ENCODE measurements around the gene PXN. TPM values are rescaled to one million over a fixed set of nuclear protein-coding genes. Genes with fewer than 3 reads are reported as not detected.

PXN gene
- total and polyA plus RNA-seq, 2 experiments from 2014 or later: 38.4 to 76.0 TPM

GRCh38 chr12:120235369-120236323 is 29.9 kb downstream of the PXN start:
- Mint-ChIP-seq H3K27ac (peak overlapping the region; percentile 47), H3K9me3 (no peaks in the 10 kb centered on the region), H3K36me3 (ENCODE audit: low read depth) (peaks cover 4% of the 10 kb centered on the region; the same call in 2 of the 3 replicates), H3K4me1 (peaks cover 72% of the 10 kb centered on the region), H3K27me3 (ENCODE audit: insufficient read depth, low read depth, poor library complexity) (peaks cover 24% of the 10 kb centered on the region), H3K4me3 (no peak overlapping the region)
- H3K27me3 ChIP-seq (ENCODE audit: insufficient read depth): no peaks in the 10 kb centered on the region
- DNase-seq (ENCODE audit: low spot score): peak; percentile 77
- H4K20me1 ChIP-seq (replicated peaks; ENCODE audit: insufficient read depth): peaks cover 14% of the 10 kb centered on the region
- peak overlapping the region; percentile 65 for H3K4me2 ChIP-seq
- no peak overlapping the region for H3K4me3 ChIP-seq
- no peaks in the 10 kb centered on the region; the same call in 1 of the 2 replicates for H3K36me3 ChIP-seq (ENCODE audit: insufficient read depth)
- peak overlapping the region; percentile 90 for H3K27ac ChIP-seq (ENCODE audit: low read depth)
- H3K79me2 ChIP-seq (replicated peaks; ENCODE audit: insufficient read depth): peaks cover 82% of the 10 kb centered on the region
- no peaks in the 10 kb centered on the region for H3K9me2 ChIP-seq (ENCODE audit: insufficient read depth)
- peaks cover 56% of the 10 kb centered on the region for H3K4me1 ChIP-seq (ENCODE audit: insufficient read depth)
- no peak overlapping the region for H2AFZ ChIP-seq
- TF ChIP-seq CREB1 (CRISPR knock-in tag; IDR thresholded peaks at IDR 0.05; ENCODE audit: low read depth) (no peak), CTCF (conservative IDR thresholded peaks at IDR 0.05; ENCODE audit: low read depth in 2 of 2) (peak; percentile 53 to 63)
- H3F3A ChIP-seq (replicated peaks; ENCODE audit: low read depth): peaks cover 27% of the 10 kb centered on the region
- ATAC-seq: peak; percentile 45

- Histone ChIP-seq H3F3A (replicated peaks; ENCODE audit: low read depth) (peaks cover 32% of the 10 kb centered on the region), H3K4me1 (ENCODE audit: insufficient read depth) (peaks cover 61% of the 10 kb centered on the region), H3K36me3 (ENCODE audit: insufficient read depth) (no peaks in the 10 kb centered on the region; the same call in 1 of the 2 replicates), H3K4me3 (no peak overlapping the region), H3K4me2 (peak overlapping the region; percentile 65), H2AFZ (no peak overlapping the region), H3K27ac (ENCODE audit: low read depth) (peak overlapping the region; percentile 90), H3K27me3 (ENCODE audit: insufficient read depth) (no peaks in the 10 kb centered on the region), H4K20me1 (replicated peaks; ENCODE audit: insufficient read depth) (peaks cover 14% of the 10 kb centered on the region), H3K79me2 (replicated peaks; ENCODE audit: insufficient read depth) (peaks cover 73% of the 10 kb centered on the region), H3K9me2 (ENCODE audit: insufficient read depth) (no peaks in the 10 kb centered on the region)
- DNase-seq (ENCODE audit: low spot score): peak; percentile 78
- Mint-ChIP-seq H3K4me1 (peaks cover 75% of the 10 kb centered on the region), H3K9me3 (no peaks in the 10 kb centered on the region), H3K27me3 (ENCODE audit: insufficient read depth, low read depth, poor library complexity) (peaks cover 30% of the 10 kb centered on the region), H3K36me3 (ENCODE audit: low read depth) (peaks cover 4% of the 10 kb centered on the region; the same call in 2 of the 3 replicates), H3K27ac (peak overlapping the region; percentile 86), H3K4me3 (peak overlapping the region; percentile 23; the same call in 1 of the 3 replicates)
- TF ChIP-seq ZNF114 (CRISPR knock-in tag; IDR thresholded peaks at IDR 0.05) (no peak), NANOG (IDR thresholded peaks at IDR 0.05; ENCODE audit: borderline replicate concordance) (no peak), POLR2AphosphoS5 (IDR thresholded peaks at IDR 0.05; ENCODE audit: low read depth) (no peak), ETS1 (IDR thresholded peaks at IDR 0.05) (no peak), CREB1 (CRISPR knock-in tag; IDR thresholded peaks at IDR 0.05; ENCODE audit: low read depth) (peak; percentile 29; the same call in 1 of the 2 replicates), ZNF331 (CRISPR knock-in tag; IDR thresholded peaks at IDR 0.05; ENCODE audit: low read depth) (no peak), JUNB (IDR thresholded peaks at IDR 0.05; ENCODE audit: unreplicated experiment) (no peak), REST (IDR thresholded peaks at IDR 0.05; ENCODE audit: unreplicated experiment) (no peak), CTCF (conservative IDR thresholded peaks at IDR 0.05; ENCODE audit: low read depth in 2 of 2) (peak; percentile 52)
- ATAC-seq: peak; percentile 17
These were observed 30.7 kb downstream of the PXN start for GRCh38 chr12:120234643-120235368.

Data from GM23338 (cell line).